Epithelial cell of esophagus (primary cell): ENCODE data around the gene NOTCH1.
"Not testable (repeated sequence)": the region's sequence is repeated elsewhere in the genome, so short reads cannot be mapped to it uniquely, and the experiment has no call there.

Experiments used
- DNase-seq: peaks from one replicate; pipeline ENCODE4 v3.0.0; 2010; ENCODE audit warnings: low read depth
- H3K4me3 ChIP-seq: 2 replicates; pipeline ENCODE4 v1.5.1; 2011; ENCODE audit warnings: mild to moderate bottlenecking, low read length, control low read depth
- CTCF ChIP-seq: IDR thresholded peaks from 2 replicates; pipeline ENCODE4 v1.5.1; 2011; ENCODE audit warnings: low read depth, mild to moderate bottlenecking, low read length, control low read depth, inconsistent platforms; ENCODE audit not compliant: insufficient read depth; ENCODE audit errors: missing control alignments

The NOTCH1 gene

GRCh38 chr9:136577941-136578625, 32.2 kb upstream of the NOTCH1 start:
- no peak overlapping the region for H3K4me3 ChIP-seq
- no peak for DNase-seq
- TF ChIP-seq CTCF = no peak

GRCh38 chr9:136576269-136576626, 30.4 kb upstream of the NOTCH1 start:
- peak; percentile 81 for DNase-seq
- no peak for TF ChIP-seq CTCF

GRCh38 chr9:136575626-136576268, 29.9 kb upstream of the NOTCH1 start:
- no peak for TF ChIP-seq CTCF
- H3K4me3 ChIP-seq = no peak overlapping the region
- no peak for DNase-seq

More at GRCh38 chr9:136576269-136576626, 30.4 kb upstream of the NOTCH1 start:
- no peak overlapping the region for H3K4me3 ChIP-seq

GRCh38 chr9:136574606-136575005, 28.8 kb upstream of the NOTCH1 start:
- not testable (repeated sequence) for DNase-seq, H3K4me3 ChIP-seq

GRCh38 chr9:136572828-136573625, 27.2 kb upstream of the NOTCH1 start:
- no peak for TF ChIP-seq CTCF
- DNase-seq = no peak
- H3K4me3 ChIP-seq = no peak overlapping the region

GRCh38 chr9:136572003-136572827, 26.4 kb upstream of the NOTCH1 start:
- TF ChIP-seq CTCF = no peak
- DNase-seq = peak; percentile 21
- H3K4me3 ChIP-seq = no peak overlapping the region

GRCh38 chr9:136571531-136571930, 25.7 kb upstream of the NOTCH1 start:
- H3K4me3 ChIP-seq = no peak overlapping the region
- no peak for TF ChIP-seq CTCF
- DNase-seq = no peak
